Bronchial epithelial cell (primary cell): ENCODE measurements around the gene CDON. TPM values are rescaled to one million over a fixed set of nuclear protein-coding genes. Genes with fewer than 3 reads are reported as not detected.

Experiments
- DNase-seq: peaks from one replicate; pipeline ENCODE4 v3.0.0-alpha.2; 2010; ENCODE audit warnings: low read depth
- FAIRE-seq: peaks from 2 replicates; lab custom pipeline; 2011; peaks lifted over from hg19 to GRCh38; lab: Jason Lieb, UNC
- H3K27me3 ChIP-seq: 2 replicates; pipeline ENCODE4 v1.5.1; 2011; ENCODE audit warnings: low read length; ENCODE audit not compliant: control insufficient read depth, insufficient read depth
- H3K36me3 ChIP-seq: 2 replicates; pipeline ENCODE4 v1.5.1; 2011; ENCODE audit warnings: low read length; ENCODE audit not compliant: control insufficient read depth, insufficient read depth
- H3K4me3 ChIP-seq: 2 replicates; pipeline ENCODE4 v1.5.1; 2011; ENCODE audit warnings: mild to moderate bottlenecking, low read depth, low read length, control low read depth
- CTCF ChIP-seq: IDR thresholded peaks from 2 replicates; pipeline ENCODE4 v1.5.1; 2011; ENCODE audit warnings: mild to moderate bottlenecking, moderate library complexity, low read length, control low read depth, inconsistent platforms; ENCODE audit not compliant: insufficient read depth, severe bottlenecking
- total RNA-seq: library from RNA; depleted of rRNA; stranded (reverse); fragments of >200 nt; gene quantifications from 2 replicates; pipeline ENCODE4 v1.2.1, GENCODE V29; 2014

Gene CDON
- total RNA-seq, 1 donor from 2014 or later: 2.9 TPM

- FAIRE-seq (no peak), DNase-seq (no peak)
- H3K4me3 ChIP-seq: no peak overlapping the region
- no peaks in the 10 kb centered on the region for H3K36me3 ChIP-seq
- TF ChIP-seq CTCF: no peak
- no peaks in the 10 kb centered on the region for H3K27me3 ChIP-seq
These were observed 80.3 kb downstream of the CDON start for GRCh38 chr11:125982348-125982730.

GRCh38 chr11:125980436-125980835 lies 82.2 kb downstream of the CDON start:
- no peak for TF ChIP-seq CTCF
- no peak for DNase-seq

GRCh38 chr11:125979511-125979910 lies 83.2 kb downstream of the CDON start:
- no peaks in the 10 kb centered on the region for H3K27me3 ChIP-seq
- no peak for DNase-seq
- no peak for TF ChIP-seq CTCF
- H3K4me3 ChIP-seq: no peak overlapping the region
- FAIRE-seq: no peak
- H3K36me3 ChIP-seq: no peaks in the 10 kb centered on the region

More at GRCh38 chr11:125980436-125980835, 82.2 kb downstream of the CDON start:
- no peak for FAIRE-seq
- H3K36me3 ChIP-seq: no peaks in the 10 kb centered on the region
- H3K4me3 ChIP-seq: no peak overlapping the region
- H3K27me3 ChIP-seq: no peaks in the 10 kb centered on the region

GRCh38 chr11:125978778-125979407 lies 83.8 kb downstream of the CDON start:
- no peaks in the 10 kb centered on the region for H3K36me3 ChIP-seq
- no peak overlapping the region for H3K4me3 ChIP-seq
- TF ChIP-seq CTCF: no peak
- FAIRE-seq (no peak), DNase-seq (no peak)
- H3K27me3 ChIP-seq: no peaks in the 10 kb centered on the region

GRCh38 chr11:125978181-125978716 lies 84.4 kb downstream of the CDON start:
- DNase-seq (no peak), FAIRE-seq (no peak)
- Histone ChIP-seq H3K36me3 (no peaks in the 10 kb centered on the region), H3K27me3 (no peaks in the 10 kb centered on the region), H3K4me3 (no peak overlapping the region)
- no peak for TF ChIP-seq CTCF

- FAIRE-seq (no peak), DNase-seq (no peak)
- Histone ChIP-seq H3K36me3 (no peaks in the 10 kb centered on the region), H3K27me3 (no peaks in the 10 kb centered on the region), H3K4me3 (no peak overlapping the region)
- TF ChIP-seq CTCF: no peak
These were observed 85.3 kb downstream of the CDON start for GRCh38 chr11:125977333-125977732.
